Mammary epithelial cell (primary cell): Measurements from ENCODE around the gene SRSF2.

Source experiments
- CTCF ChIP-seq, 2 donors: IDR thresholded peaks in 1 of 2; conservative IDR thresholded peaks in 1 of 2; 2 replicates each; pipeline ENCODE4 v1.5.1; 2011 to 2012; ENCODE audit warnings: inconsistent platforms in 2 of 2, low read length in 2 of 2, mild to moderate bottlenecking in 2 of 2, control low read depth in 1 of 2, low read depth in 1 of 2; ENCODE audit not compliant: insufficient read depth in 1 of 2; ENCODE audit errors: extremely low read depth in 1 of 2
- EZH2 ChIP-seq: IDR thresholded peaks from 2 replicates; pipeline ENCODE4 v1.6.1; 2012; ENCODE audit warnings: low read length, inconsistent platforms, borderline replicate concordance

- TF ChIP-seq CTCF (conservative IDR thresholded peaks at IDR 0.05 in 1 of 2, IDR thresholded peaks at IDR 0.05 in 1 of 2; ENCODE audit: extremely low read depth in 1 of 2, insufficient read depth in 1 of 2, low read depth in 1 of 2, low read length in 2 of 2) (no peak), EZH2 (no peak)
These were observed 20.3 kb downstream of the SRSF2 start for GRCh38 chr17:76716839-76717215.
